Liver (tissue), 3 donors: ENCODE measurements around the gene THSD7B.

Experiments used
- ATF3 ChIP-seq: IDR thresholded peaks from 2 replicates; pipeline ENCODE4 v1.6.1; 2016; ENCODE audit warnings: antibody characterized with exemption
- CTCF ChIP-seq: fragments of 150-350 bp; IDR thresholded peaks from 2 replicates; pipeline ENCODE4 v1.5.1; 2017; ENCODE audit warnings: improper control_type of control experiment, low read depth, low read length; ENCODE audit not compliant: missing input control
- EGR1 ChIP-seq, 2 donors: IDR thresholded peaks; 2 replicates each; pipeline ENCODE4 v1.6.1; 2016 to 2018; ENCODE audit warnings: antibody characterized with exemption in 2 of 2, low read depth in 2 of 2
- FOXA1 ChIP-seq: IDR thresholded peaks from 2 replicates; pipeline ENCODE4 v1.6.1; 2016; ENCODE audit warnings: antibody characterized with exemption
- GABPA ChIP-seq, 2 donors: IDR thresholded peaks in 1 of 2; conservative IDR thresholded peaks in 1 of 2; 2 replicates each; pipeline ENCODE4 v1.6.1; 2016; ENCODE audit warnings: antibody characterized with exemption in 2 of 2, mild to moderate bottlenecking in 1 of 2, moderate library complexity in 1 of 2
- JUND ChIP-seq, 2 donors: IDR thresholded peaks; 2 replicates each; pipeline ENCODE4 v1.6.1; 2016; ENCODE audit warnings: antibody characterized with exemption in 2 of 2
- MAX ChIP-seq: IDR thresholded peaks from 2 replicates; pipeline ENCODE4 v1.6.1; 2016; ENCODE audit warnings: antibody characterized with exemption
- NR2F2 ChIP-seq: IDR thresholded peaks from 2 replicates; pipeline ENCODE4 v1.6.1; 2016; ENCODE audit warnings: antibody characterized with exemption
- RAD21 ChIP-seq, 2 donors: IDR thresholded peaks; 2 replicates each; pipeline ENCODE4 v1.6.1; 2016; ENCODE audit warnings: antibody characterized with exemption in 2 of 2, mild to moderate bottlenecking in 2 of 2
- YY1 ChIP-seq: IDR thresholded peaks from 2 replicates; pipeline ENCODE4 v1.6.1; 2016; ENCODE audit warnings: antibody characterized with exemption, mild to moderate bottlenecking
- ZBTB33 ChIP-seq: IDR thresholded peaks from 2 replicates; pipeline ENCODE4 v1.6.1; 2016; ENCODE audit warnings: antibody characterized with exemption
- donor health status: healthy.
- donor health status: healthy.

- TF ChIP-seq CTCF, result no peak
- no peak for TF ChIP-seq MAX
- TF ChIP-seq JUND (IDR thresholded peaks at IDR 0.05), result no peak
- TF ChIP-seq RAD21 (IDR thresholded peaks at IDR 0.05), result no peak
- TF ChIP-seq FOXA1, result no peak
- TF ChIP-seq YY1, result no peak
- TF ChIP-seq EGR1 (IDR thresholded peaks at IDR 0.05; ENCODE audit: low read depth in 2 of 2), result no peak
- no peak for TF ChIP-seq GABPA (IDR thresholded peaks at IDR 0.05 in 1 of 2, conservative IDR thresholded peaks at IDR 0.05 in 1 of 2)
- no peak for TF ChIP-seq ATF3
- no peak for TF ChIP-seq NR2F2
- TF ChIP-seq ZBTB33, result no peak
These were observed 613.8 kb downstream of the THSD7B start for GRCh38 chr2:137379186-137379585.
